ENCODE measurements around the gene ATP6V0E1.

The ATP6V0E1 gene

DNA sequence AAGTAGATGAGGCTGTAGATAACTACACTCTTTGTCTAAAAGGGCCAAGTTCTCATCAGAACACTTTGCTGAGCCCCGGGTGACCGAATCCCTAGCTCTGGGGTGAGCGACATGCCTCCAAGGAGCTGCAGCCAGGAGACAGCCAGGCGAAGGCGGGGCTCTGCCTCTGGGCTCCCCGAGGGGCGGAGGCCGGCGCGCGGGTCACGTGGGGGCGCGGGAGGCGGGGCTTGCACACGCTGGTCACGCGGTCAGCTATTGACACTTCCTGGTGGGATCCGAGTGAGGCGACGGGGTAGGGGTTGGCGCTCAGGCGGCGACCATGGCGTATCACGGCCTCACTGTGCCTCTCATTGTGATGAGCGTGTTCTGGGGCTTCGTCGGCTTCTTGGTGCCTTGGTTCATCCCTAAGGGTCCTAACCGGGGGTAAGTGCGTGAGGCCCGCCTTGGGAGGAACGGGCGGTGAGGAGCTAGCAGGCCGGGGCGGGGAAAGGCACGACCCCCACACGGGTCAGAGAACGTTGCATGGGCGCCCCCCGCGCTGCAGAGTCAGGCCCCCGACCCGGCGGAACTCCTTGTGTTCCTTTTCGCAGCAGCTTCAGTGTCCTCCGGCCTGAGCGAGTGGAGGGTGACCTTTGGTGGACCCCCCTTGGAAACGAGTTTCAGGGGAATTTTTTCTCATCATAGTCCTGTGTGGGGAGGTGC is at the start of gene ATP6V0E1:
Gene ATP6V0E1 (plus strand): TSS at position 230 of the 702 bp plus-strand sequence. CDS start 90 bp downstream, at position 320.
- peak; percentile 90 for FAIRE-seq
- peak; percentile 86 for DNase-seq (ENCODE audit: extremely low spot score, insufficient read length, low read depth)

DNA sequence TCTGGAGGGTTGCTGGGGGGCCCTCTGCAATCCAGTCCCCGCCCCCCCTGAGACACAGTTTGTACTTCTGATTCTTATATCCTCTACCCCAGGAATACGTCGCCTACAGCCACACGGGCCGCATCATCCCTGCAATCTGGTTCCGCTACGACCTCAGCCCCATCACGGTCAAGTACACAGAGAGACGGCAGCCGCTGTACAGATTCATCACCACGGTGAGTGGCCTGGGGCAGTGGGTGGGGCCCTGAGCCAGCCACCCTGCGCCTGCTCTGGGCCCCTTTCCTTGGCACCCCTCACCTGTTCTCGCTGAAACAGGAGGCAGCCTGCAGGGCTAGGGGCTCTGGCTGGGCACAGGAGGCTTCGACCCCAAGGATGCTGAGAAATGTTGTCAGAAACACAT is 48.5 kb upstream of the ATP6V0E1 start:
- no peak for FAIRE-seq
- DNase-seq (ENCODE audit: extremely low spot score, insufficient read length, low read depth), result no peak

DNA sequence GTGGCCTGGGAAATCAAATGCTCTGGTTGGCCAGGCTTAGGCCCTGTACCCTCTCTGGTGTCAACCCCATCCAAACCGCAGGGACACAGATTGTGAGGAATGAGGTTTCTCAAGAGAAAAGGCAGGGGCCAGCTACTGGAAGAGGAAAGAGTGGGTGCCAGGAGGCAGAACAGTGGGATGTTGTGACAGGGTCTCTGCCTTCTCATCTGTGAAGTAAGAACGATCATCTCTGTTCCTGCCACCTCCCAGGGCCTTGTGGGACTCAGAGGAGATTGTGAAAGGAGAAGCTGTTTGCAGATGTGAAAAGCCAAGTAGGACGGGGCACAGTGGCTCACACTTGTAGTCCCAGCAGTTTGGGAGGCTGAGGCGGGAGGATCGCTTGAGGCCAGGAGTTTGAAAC is 47.2 kb upstream of the ATP6V0E1 start:
- DNase-seq (ENCODE audit: extremely low spot score, insufficient read length, low read depth) (no peak), FAIRE-seq (no peak)

DNA sequence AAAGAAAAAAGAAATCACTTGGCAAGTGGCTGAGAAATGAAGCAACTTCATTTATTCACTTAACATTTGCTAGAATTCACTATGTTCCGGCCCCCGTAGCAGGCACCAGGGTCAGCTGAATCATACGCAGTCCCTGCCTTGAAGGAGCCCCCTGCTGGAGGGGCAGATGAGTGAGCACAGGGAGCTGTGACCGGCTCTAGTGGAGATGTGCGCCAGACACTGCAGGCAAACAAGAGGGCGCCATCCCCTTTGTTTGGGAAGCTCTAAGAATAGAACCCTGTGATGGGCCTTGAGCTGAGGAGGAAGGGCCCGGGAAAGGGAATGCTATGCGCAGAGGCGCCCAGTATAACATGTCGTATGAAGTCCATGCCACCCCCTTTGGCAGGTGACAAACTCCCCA is 44.5 kb upstream of the ATP6V0E1 start:
- DNase-seq (ENCODE audit: extremely low spot score, insufficient read length, low read depth) (no peak), FAIRE-seq (no peak)

DNA sequence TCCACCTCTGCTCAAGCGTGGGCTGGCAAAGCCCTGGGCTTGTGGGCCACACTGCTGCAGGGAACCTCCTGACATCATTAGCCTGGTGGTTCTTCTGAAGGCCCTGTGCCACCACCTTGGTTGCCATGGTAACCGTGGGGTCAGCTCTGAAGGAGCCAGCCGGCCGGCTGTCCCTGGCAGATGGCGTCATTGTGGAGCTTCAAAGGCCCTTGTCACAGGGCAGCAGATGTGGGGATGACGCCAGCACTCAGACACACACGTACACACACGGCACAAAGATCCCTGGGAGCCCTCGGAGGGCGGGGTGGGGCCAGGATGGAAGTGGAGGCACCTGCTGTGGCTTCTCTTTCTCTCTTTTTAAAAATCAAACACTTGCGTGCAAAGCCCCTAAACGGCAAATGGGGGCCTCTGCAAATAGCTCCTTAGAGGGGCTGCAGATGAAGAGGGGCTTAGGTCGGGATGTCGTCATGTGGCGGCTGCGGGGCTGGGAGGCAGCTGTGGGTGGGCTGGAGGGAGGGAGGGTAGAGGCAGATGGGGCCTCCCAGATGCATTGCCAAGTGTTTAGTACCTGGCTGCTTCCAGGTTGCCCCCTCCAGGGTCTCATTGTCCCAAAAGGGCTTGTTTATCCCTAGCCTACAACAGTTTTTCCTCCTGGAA is 43.8 kb upstream of the ATP6V0E1 start:
- FAIRE-seq, result no peak
- DNase-seq (ENCODE audit: extremely low spot score, insufficient read length, low read depth), result no peak

DNA sequence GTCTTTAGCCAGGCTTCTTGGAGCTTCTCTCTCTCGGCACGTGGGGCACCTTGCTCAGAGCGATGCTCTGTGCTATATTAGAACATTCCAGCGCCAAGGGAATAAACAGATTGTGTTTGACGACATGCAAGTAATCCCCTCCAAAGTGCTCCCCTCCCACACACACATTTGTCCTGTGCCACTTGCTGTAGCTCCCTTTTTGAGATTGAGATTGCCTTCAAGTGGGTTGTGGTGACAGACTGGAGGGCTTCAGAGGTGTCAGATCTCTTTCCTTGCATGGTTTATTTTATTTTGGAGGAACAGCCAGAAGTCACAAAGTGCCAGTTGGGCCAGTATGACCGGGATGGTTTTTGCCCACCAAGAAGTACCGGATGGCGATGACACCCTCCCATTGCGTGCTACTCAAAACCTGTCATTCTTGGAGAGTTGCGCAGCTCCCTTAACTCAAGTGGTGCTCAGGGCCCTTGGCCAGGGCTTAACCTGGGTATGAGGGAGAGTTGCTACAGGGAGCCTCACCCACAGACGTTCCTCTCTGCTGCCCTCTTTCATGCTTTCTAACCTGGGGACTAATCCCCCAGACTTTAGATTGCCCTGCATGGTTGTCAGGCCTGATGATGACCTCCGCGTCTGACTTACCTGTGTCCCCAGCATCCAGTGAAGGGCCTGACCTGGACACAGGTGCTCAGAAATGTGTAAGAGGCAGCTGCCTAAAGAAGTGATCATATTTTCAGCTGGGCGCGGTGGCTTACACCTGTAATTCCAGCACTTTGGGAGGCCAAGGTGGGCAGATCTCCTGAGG is 43.1 kb upstream of the ATP6V0E1 start:
- no peak for DNase-seq (ENCODE audit: extremely low spot score, insufficient read length, low read depth)
- no peak for FAIRE-seq

DNA sequence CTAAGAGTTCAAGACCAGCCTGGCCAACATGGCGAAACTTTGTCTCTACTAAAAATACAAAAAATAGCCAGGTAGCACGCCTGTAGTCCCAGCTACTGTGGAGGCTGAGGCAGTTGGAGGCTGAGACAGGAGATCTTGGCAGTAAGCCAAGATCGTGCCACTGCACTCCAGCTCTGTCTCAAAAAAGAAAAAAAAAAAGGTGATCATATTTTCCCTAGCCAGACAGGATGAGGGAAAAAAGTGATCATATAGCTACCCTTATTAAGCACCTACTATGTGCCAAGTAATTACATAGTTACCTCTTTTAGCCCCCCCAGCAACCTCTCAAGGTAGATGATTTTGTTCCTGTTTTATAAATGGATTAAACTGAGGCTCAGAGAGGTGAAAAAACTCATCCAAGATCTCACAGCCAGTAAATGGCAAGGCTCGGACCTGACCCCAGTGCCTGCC is 42.5 kb upstream of the ATP6V0E1 start:
- FAIRE-seq (no peak), DNase-seq (ENCODE audit: extremely low spot score, insufficient read length, low read depth) (no peak)

DNA sequence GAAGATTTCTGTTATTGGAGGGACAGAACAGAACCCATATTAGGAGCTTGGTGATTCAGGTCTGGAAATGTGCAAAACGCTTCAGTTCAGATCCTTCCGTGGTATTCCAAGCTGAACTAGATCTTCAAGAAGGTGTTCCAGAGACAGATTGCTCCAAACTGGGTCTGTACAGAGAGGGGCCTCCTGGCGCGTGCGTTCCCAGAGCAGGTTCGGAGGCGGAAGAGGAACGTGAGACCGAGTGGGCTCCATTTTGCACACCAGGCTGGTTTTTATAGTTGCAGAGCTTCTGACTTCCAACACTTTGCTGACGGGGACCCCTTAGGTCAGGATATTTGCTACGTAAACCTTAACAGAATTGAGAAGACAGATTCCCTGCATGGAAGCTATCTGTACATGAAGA is 41.0 kb upstream of the ATP6V0E1 start:
- no peak for FAIRE-seq

DNA sequence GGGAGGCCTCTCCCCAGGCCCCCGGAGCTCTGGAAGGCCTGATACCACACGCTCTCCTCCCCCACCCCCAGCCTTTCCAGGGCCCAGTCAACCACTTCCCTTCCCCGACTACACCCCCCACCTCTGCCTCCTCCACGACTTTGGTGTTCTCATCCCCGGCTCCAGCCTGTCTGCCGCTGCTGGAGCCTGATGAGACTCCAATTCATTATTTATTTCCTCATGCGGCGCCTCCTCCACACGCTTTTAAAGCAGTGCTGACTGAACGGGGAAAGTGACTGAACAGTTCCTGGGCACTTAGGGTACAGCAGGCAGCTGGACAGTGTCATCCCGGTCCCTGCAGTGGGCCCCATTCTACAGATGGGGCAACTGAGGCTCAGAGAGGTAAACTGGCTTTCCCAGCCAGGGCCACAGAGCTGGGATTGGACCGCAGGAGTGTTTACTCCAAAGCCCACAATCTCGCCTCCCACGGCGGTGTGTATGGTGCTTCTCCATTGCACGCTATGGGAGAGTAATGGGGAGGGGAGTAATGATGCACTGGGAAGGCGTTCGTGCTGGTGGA is 40.2 kb upstream of the ATP6V0E1 start:
- FAIRE-seq (no peak), DNase-seq (ENCODE audit: extremely low spot score, insufficient read length, low read depth) (no peak)

More for the DNA sequence above, 41.0 kb upstream of the ATP6V0E1 start:
- no peak for DNase-seq (ENCODE audit: extremely low spot score, insufficient read length, low read depth)

DNA sequence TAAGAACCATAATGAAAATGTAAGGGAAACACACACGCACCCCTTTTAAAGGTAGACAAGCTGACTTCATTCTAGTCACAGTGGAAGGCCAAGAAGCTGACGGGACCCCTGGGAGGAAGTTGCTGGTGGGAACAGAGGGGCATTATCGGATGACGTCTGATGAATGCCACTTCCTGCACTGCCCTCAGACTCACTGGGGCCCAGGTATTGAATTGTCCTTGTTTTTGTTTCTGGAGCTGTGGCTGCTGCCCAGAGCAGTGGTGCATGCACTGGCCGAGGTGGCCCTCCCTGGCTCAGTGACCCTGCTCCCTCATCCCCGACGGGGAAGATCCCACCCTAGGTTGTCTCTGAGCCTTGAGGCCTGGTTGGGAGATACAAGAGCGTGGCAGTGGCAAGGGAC is 39.7 kb upstream of the ATP6V0E1 start:
- DNase-seq (ENCODE audit: extremely low spot score, insufficient read length, low read depth) (no peak), FAIRE-seq (no peak)

DNA sequence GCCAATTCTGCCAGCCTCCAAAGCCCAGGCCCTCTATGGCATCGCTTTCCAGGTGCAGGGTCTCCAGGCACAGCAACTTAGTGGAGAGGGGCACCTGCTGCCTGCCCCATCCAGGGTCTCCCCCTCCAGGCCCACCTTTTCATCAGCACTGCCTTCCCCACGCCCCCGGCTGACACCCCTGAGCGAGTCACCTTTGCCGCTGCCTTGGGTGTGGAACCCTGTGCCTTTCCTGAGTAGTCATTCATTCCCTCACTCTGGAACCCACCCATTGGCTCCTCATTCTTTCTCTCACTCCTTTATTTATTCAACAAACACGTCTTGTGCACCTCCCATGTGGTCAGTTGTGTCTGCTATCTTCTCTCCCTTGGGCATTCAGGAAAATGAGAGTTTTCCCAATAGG is 38.8 kb upstream of the ATP6V0E1 start:
- FAIRE-seq, result no peak

DNA sequence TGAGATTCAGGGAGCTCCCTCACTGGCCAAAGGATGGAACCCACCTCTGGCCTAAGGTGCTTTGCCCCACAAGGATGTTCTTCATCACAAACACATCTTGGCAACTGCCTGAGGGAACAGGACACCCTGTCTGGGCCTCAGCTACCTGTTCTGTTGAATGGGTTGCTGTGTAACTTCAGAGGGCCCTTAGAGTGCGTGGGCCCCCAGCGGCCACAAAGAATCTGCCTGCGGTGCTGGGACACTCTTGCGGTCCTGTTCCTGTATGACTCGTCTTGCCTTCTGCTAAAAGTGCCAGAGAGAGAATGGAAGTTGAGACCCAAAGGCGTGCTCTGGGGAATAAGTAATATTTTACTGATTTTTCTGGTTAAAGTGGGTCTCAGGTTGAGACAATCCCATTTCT is 38.4 kb upstream of the ATP6V0E1 start:
- no peak for DNase-seq (ENCODE audit: extremely low spot score, insufficient read length, low read depth)
- FAIRE-seq, result no peak

More for the DNA sequence above, 38.8 kb upstream of the ATP6V0E1 start:
- DNase-seq (ENCODE audit: extremely low spot score, insufficient read length, low read depth), result no peak

DNA sequence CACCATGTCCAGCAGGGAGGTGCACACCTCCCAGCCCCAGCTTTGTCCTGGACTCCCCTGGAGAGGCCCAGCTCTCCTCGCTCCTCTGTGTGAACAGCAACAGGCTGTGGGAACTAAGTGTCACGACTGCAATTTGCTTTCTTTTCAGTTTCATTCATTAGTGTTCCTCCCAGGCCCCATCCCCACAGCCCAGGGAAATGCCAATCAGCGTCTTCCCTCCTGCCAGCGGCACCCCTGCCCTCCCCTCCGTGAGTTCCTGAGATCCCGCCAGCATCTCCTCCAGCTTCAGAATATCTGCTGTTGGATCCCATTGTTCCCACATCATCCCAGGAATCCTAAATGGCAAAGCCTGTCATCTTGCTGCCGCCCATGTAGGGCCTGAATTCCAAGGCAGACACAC is 37.4 kb upstream of the ATP6V0E1 start:
- no peak for DNase-seq (ENCODE audit: extremely low spot score, insufficient read length, low read depth)
- no peak for FAIRE-seq

DNA sequence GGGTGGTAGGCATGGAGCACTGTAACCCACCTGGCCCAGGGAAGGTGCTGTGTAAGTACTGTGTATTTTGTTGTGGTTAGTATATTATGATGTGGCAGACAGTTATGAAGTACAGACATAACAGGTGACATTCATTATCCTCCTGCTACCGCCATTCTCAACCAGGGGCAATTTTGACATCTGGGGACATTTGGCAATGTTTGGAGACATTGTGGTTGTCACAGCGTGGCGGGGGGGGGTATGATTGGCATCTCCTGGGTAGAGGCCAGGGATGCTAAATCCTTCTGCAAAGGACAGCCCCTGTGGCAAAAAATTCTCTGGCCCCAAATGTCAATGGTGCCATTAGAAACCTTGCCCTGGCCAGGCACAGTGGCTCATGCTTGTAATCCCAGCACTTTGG is 34.1 kb upstream of the ATP6V0E1 start:
- no peak for FAIRE-seq

DNA sequence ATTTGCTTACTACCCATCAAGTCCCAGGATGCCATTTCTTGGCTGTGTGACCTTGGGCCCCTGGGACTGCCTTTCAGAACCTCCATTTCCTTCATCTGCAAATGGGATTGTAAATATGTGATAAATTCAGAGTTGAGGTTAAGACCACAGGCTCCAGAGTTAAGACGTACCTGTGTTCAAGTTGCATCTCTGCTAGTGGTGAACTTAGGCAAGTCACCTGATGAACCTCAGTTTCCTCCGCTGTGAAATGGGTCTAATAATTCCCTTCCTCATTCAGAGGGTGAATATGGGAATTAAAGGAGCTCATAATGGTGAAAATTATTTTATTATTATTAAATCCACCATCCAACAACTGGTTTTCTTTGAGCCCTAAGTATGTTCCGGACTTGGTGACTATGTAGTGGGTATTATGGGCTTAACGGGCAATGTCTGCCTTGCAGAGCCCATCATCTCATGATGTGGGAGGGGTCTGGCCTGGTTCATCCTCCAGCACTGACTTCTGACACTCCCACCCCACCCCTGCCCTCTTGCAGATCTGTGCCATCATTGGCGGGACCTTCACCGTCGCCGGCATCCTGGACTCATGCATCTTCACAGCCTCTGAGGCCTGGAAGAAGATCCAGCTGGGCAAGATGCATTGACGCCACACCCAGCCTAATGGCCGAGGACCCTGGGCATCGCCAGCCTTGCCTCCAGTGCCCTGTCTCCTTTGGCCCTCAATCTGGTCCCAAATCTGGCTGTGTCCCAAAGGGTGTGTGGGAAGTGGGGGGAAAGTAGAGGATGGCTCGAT is 33.2 kb upstream of the ATP6V0E1 start:
- DNase-seq (ENCODE audit: extremely low spot score, insufficient read length, low read depth), result no peak
- no peak for FAIRE-seq

More for the DNA sequence above, 34.1 kb upstream of the ATP6V0E1 start:
- no peak for DNase-seq (ENCODE audit: extremely low spot score, insufficient read length, low read depth)

DNA sequence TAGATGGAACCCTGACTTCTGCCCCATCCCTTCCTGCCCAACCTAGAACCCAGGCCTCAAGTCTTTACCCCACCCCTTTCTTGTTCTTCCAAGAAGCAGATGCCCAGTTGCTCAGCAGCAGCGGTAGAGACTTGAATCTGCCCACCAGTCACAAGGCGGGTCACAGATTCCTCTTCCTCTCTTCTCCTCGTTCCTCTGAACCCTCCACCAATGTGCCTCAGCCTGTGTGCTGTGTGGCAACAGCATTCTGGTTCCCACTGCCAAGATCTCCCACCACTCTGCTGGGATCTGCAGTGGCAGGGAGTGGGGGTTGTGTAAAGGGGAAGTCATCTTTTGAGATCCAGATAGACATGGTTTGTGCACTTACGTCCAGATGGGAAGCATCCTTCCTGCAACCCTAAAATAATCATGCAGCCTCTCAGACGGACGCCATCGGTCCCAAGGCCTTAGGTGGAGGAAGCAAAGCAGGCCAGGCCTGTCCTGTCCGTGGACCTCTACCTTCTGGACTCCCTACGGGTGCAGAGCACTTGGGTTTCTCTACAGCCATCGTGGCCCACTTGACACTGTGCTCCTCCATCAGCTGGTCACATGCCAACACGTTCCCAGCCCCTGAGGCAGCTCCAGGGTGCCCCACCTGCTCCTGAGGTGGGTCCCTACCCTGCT is 32.1 kb upstream of the ATP6V0E1 start:
- FAIRE-seq, result no peak
- no peak for DNase-seq (ENCODE audit: extremely low spot score, insufficient read length, low read depth)

DNA sequence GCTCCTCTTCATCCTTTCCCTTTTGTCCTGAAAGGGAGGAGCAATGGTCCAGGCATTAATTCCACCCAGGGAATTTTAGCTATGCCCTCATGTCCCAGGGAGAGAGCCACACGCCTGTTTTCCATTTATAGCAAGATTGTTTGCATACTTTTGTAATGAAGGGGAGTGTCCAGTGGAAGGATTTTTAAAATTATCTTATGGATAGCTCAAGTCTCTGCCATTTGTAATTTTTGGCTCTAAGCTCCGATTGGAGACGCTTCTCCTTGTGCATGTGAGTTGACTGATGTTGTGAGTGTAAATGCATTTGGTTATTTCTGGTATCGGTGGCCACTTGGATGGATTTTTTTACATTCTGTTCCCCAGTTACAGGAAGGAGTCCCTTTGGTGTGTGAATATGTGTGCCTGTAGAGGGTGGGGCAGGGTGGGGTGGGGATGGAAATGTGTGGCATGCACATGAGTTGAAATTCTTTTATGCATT is 31.5 kb upstream of the ATP6V0E1 start:
- DNase-seq (ENCODE audit: extremely low spot score, insufficient read length, low read depth), result no peak

DNA sequence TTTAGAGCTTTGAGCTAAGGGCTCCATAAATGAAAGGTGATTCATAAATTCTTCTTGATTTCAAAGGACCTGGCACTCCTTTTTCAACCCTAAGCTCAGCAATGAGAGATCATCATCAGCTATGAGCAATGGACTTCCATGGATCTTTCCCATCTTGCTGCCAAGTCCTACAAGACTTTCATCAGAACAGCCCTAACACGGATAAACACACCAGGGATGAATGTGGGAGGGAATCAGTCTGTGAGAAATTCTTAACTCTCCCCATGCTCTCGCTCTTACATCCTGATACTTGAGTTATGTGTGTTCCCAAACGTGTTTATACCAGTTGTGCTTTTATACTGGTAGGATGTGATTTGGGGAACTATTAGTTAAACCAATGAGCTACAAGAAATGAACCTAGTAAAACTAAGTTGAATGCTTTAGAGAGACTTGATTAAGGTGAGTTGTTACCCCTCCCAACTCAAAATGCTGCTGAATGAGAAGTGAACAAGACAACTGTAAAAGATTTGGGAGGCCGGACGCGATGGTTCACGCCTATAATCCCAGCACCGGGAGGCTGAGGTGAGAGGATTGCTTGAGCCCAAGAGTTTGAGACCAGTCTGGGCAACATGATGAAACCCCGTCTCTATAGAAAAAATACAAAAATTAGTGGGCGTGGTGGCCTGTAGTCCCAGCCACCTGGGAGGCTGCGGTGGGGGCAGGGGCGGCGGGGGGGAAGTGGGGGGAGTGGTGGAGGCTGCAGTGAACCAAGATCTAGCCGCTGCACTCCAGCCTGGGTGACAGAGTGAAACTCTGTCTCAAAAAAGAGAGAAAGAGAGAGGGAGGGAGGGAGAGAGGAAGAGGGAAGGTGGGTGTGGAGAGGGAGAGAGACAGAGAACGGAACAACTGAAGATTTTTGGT is 29.5 kb upstream of the ATP6V0E1 start:
- no peak for FAIRE-seq
- DNase-seq (ENCODE audit: extremely low spot score, insufficient read length, low read depth), result no peak

More for the DNA sequence above, 31.5 kb upstream of the ATP6V0E1 start:
- FAIRE-seq, result no peak
